BJ (cell line): Measurements from ENCODE around the gene BARHL2. TPM values are rescaled to one million over a fixed set of nuclear protein-coding genes. Genes with fewer than 3 reads are reported as not detected.

Experiments
- CTCF ChIA-PET: fragments of 350-600 bp; formaldehyde crosslinking; extraction: SDS; loops from one replicate; lab custom pipeline; 2021; ENCODE audit warnings: antibody characterized with exemption, inconsistent platforms; lab: Yijun Ruan, JAX
- POLR2A ChIA-PET: fragments of 300-600 bp; sonication (Branson Sonifier 250); formaldehyde crosslinking; extraction: SDS; loops from one replicate; lab custom pipeline; 2021; ENCODE audit warnings: antibody characterized with exemption; lab: Charles Lee
- DNase-seq: peaks from one replicate; pipeline ENCODE4 v3.0.0-alpha.2; 2011; ENCODE audit warnings: low read depth
- H3K27me3 ChIP-seq: 2 replicates; pipeline ENCODE4 v1.6.0; 2011; ENCODE audit warnings: low read length; ENCODE audit not compliant: control insufficient read depth, insufficient read depth
- H3K36me3 ChIP-seq: 2 replicates; pipeline ENCODE4 v1.5.1; 2011; ENCODE audit warnings: low read length; ENCODE audit not compliant: control insufficient read depth, insufficient read depth
- H3K4me3 ChIP-seq: 2 replicates; pipeline ENCODE4 v1.5.1; 2011; ENCODE audit warnings: low read depth, mild to moderate bottlenecking, control low read depth, low read length
- polyA plus RNA-seq: library from polyadenylated mRNA; depleted of rRNA; stranded (reverse); fragments of >200 nt; gene quantifications from 2 replicates; pipeline ENCODE4 v1.2.3, GENCODE V29; 2011
- TF ChIP-seq, protein P1 (sequence below): IDR thresholded peaks from 2 replicates; pipeline ENCODE4 v1.5.1; 2011; ENCODE audit warnings: low read depth, mild to moderate bottlenecking, control low read depth, inconsistent platforms, low read length, moderate library complexity; ENCODE audit not compliant: insufficient read depth

Gene BARHL2
- polyA plus RNA-seq, 1 experiment: not detected

DNA sequence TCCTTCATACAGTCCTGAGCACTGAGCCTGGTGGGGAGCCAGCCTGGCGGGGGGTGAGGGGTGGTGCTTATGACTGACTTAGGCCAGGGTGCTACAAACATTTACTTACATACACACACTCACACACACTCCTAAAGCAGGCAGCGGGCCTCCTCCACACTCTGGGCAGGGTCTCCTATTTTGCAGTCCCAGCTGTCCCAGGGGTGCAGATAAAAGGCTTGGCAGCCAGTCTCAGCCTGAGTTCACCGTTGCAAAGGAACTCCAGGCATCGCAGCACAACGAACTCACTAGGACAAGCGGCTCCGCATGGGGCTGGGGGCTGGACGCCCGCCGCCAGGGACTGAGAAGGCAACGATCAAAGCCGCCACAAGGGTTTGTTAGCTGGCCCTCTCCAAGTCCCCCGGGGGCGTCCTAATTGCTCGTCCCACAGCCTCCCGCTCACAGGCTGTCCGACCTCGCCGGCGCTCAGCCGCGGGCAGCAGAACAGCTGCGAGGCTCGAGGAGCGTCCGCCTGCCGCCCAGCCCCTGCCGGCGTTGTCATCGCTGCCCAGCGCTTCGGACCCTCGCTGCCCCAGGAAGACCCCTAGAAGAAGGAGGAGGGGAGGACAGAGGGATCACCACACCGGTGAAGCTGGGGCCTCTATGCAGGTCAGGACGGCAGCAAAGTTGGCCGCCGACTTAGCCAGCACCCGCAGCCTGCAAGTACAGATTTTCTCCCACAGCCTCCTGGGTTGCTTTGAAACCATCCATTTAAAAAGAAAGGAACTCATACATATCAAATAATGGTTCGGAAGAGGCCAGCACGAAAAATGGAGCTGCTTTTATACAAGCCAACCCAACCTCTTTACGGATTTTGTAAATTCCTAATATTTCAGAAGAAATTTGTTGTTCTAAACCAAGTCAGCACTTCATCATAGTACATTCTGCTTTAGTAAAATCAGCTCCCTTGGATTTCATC lies 6.2 kb downstream of the BARHL2 start:
- POLR2A ChIA-PET: no interaction called here
- CTCF ChIA-PET: interaction anchor here (1.1 to 1.2 kb wide), 2 partner anchors 9 to 11 kb away, joined by 4 read pairs; no protein-coding TSS in a partner anchor
- TF ChIP-seq, protein P1, sequence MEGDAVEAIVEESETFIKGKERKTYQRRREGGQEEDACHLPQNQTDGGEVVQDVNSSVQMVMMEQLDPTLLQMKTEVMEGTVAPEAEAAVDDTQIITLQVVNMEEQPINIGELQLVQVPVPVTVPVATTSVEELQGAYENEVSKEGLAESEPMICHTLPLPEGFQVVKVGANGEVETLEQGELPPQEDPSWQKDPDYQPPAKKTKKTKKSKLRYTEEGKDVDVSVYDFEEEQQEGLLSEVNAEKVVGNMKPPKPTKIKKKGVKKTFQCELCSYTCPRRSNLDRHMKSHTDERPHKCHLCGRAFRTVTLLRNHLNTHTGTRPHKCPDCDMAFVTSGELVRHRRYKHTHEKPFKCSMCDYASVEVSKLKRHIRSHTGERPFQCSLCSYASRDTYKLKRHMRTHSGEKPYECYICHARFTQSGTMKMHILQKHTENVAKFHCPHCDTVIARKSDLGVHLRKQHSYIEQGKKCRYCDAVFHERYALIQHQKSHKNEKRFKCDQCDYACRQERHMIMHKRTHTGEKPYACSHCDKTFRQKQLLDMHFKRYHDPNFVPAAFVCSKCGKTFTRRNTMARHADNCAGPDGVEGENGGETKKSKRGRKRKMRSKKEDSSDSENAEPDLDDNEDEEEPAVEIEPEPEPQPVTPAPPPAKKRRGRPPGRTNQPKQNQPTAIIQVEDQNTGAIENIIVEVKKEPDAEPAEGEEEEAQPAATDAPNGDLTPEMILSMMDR: no peak
- H3K36me3 ChIP-seq: no peaks in the 10 kb centered on the region
- no peak for DNase-seq
- no peak overlapping the region for H3K4me3 ChIP-seq
- H3K27me3 ChIP-seq: peaks cover 66% of the 10 kb centered on the region

DNA sequence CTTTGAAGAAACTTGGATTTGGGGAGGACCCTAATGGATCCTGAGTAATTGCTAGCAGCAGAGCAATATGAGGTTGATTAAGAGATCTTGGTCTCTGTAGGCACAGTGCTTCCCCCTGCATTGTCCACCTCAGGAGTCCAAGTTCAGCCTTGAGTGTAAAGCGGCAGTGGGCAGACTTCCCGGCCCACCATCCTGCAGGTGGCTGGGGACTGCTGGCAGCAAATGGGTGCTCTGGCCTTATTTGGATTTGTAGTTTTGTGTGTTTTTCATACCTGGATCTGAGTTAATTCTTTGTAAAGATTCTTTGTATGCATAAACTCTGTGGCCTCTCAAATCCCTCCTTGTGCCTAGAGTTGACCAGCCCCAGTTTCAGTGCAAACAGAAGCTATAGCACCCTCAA lies 7.6 kb downstream of the BARHL2 start:
- no peak overlapping the region for H3K4me3 ChIP-seq
- TF ChIP-seq, protein P1: no peak
- POLR2A ChIA-PET: no interaction called here
- no peaks in the 10 kb centered on the region for H3K36me3 ChIP-seq
- CTCF ChIA-PET: interaction anchor here (0.9 to 1.2 kb wide), 3 partner anchors 10 to 455 kb away, joined by 3 to 5 read pairs (median 4); no protein-coding TSS in a partner anchor
- no peak for DNase-seq
- peaks cover 64% of the 10 kb centered on the region for H3K27me3 ChIP-seq

DNA sequence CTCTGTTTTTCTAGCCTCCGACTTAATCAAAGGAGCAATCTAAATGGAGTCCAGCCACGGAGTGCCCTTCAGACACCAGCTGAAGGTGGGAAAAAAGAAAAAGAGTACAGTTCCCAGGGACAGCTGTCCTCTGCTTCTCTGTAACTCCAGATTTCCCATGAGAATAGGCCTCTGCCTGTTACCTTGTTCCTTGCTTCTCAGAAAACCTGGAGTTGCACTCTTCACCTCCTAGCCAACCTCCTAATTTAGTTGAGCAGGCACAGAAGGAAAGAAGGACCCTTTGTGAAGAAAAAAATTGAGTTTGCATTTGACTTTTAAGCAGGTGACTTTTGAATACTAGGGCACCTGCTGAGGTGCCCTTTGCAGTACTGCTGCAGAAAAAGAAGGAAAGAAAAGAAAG lies 8.3 kb downstream of the BARHL2 start:
- ChIA-PET CTCF (interaction anchor here (2.0 kb wide), 1 partner anchor 10 kb away, joined by 5 read pairs; no protein-coding TSS in a partner anchor), POLR2A (no interaction called here)
- Histone ChIP-seq H3K4me3 (no peak overlapping the region), H3K36me3 (no peaks in the 10 kb centered on the region), H3K27me3 (peaks cover 57% of the 10 kb centered on the region)
- no peak for DNase-seq
- TF ChIP-seq, protein P1: no peak

DNA sequence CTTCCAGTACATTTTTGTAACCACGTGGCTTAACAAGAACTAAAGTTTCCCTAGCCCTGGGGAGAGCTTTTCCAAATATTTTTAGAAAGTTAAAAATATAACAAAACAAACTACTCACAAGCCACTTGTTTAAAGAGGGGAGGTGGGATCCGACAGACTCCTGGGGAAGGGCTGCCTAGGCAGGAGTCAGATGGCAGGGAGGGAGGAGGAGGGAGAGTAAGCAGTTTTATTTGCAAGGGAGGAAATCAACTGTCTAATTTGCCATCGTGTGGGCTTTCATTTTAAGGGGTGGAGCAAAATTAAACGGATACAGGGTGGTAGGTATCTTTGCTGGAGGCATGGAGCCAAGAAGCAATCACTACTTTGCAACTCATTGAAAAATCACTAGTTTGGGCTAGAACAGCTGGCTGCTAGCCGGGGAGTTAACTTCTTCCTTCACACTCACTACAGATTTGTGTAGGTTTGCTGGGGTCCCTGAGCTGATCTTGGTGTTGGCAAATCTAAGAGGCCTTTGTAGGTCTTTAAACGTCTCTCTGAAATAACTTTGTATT lies 8.8 kb downstream of the BARHL2 start:
- Histone ChIP-seq H3K36me3 (no peaks in the 10 kb centered on the region), H3K27me3 (peaks cover 53% of the 10 kb centered on the region), H3K4me3 (no peak overlapping the region)
- TF ChIP-seq, protein P1: no peak
- ChIA-PET CTCF (interaction anchor here (2.0 kb wide), 1 partner anchor 11 kb away, joined by 5 read pairs; no protein-coding TSS in a partner anchor), POLR2A (no interaction called here)
- DNase-seq: no peak

DNA sequence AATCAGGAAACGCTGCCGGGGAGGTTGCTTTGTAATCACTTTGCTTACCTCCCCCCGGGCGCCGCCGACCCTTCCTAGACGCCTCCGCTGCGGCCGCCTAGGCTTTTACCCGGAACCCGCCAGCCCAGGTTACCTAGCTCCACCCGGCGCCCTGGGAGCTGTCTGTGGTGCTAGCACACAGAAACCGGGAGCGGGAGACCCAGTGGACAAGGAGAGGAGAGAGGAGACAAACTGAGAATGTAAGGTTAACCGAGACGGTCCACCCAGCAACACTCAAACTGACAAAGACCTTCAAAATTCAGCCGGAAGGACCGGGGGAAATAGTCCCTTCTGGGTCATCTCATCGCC lies 9.8 kb downstream of the BARHL2 start:
- Histone ChIP-seq H3K27me3 (peaks cover 43% of the 10 kb centered on the region), H3K36me3 (no peaks in the 10 kb centered on the region), H3K4me3 (no peak overlapping the region)
- POLR2A ChIA-PET: no interaction called here
- TF ChIP-seq, protein P1: no peak
- CTCF ChIA-PET: interaction anchor here (0.7 to 2.4 kb wide), 3 partner anchors 12 to 458 kb away, joined by 4 to 10 read pairs (median 5); no protein-coding TSS in a partner anchor
- DNase-seq: no peak
